Measurements from ENCODE around the gene TTC8. TPM values are rescaled to one million over a fixed set of nuclear protein-coding genes. Genes with fewer than 3 reads are reported as not detected.

The TTC8 gene
- total RNA-seq, 1 donor, result 32.8 TPM

Small RNA genes within 50 kb of the gene (small RNA-seq; reads per million reads assigned to genes)
- gene RF00019 (not detected), gene RNU4-92P (not detected)

Other genes with a start within 250 kb of the TTC8 start
- gene EML5, start 31.7 kb upstream of the TTC8 start, total RNA-seq (ENCODE audit: low replicate concordance), result under 0.01 TPM in 1 of 2 replicates, not detected in the other